ENCODE data around the gene MCF2L2.

DNA sequence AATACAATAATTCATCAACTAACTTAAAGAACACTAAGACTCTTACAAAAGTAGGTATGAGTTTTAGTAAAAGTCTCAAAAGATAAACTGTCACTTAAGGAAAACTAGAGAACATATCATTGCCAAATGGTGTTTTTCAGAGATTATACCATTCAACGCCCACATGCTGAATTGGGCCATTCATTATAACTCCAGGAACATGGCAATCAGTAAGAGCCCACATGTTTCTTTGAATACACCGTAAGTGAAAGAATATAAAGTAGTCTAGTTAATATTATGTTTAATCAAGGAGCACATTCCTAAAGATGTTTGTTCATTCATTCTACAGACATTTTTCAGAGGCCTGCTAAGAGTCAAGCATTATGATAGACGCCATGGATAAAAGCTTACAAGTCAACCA lies 152.5 kb downstream of the MCF2L2 start:
- TF ChIP-seq, protein P1, sequence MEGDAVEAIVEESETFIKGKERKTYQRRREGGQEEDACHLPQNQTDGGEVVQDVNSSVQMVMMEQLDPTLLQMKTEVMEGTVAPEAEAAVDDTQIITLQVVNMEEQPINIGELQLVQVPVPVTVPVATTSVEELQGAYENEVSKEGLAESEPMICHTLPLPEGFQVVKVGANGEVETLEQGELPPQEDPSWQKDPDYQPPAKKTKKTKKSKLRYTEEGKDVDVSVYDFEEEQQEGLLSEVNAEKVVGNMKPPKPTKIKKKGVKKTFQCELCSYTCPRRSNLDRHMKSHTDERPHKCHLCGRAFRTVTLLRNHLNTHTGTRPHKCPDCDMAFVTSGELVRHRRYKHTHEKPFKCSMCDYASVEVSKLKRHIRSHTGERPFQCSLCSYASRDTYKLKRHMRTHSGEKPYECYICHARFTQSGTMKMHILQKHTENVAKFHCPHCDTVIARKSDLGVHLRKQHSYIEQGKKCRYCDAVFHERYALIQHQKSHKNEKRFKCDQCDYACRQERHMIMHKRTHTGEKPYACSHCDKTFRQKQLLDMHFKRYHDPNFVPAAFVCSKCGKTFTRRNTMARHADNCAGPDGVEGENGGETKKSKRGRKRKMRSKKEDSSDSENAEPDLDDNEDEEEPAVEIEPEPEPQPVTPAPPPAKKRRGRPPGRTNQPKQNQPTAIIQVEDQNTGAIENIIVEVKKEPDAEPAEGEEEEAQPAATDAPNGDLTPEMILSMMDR (IDR thresholded peaks at IDR 0.05), result no peak
- no peak for TF ChIP-seq POLR2A (IDR thresholded peaks at IDR 0.05)
